ENCODE data around the gene SYNJ2BP. TPM values are rescaled to one million over a fixed set of nuclear protein-coding genes. Genes with fewer than 3 reads are reported as not detected.

SYNJ2BP gene
- total RNA-seq, 1 donor from 2014 or later, result 25.9 TPM

- no peaks in the 10 kb centered on the region for H3K27me3 ChIP-seq
- no peaks in the 10 kb centered on the region for H3K4me1 Mint-ChIP-seq
- no peak overlapping the region for H2AFZ ChIP-seq (replicated peaks)
- H3K36me3 Mint-ChIP-seq, result peaks cover 4% of the 10 kb centered on the region
- no peaks in the 10 kb centered on the region for H4K20me1 ChIP-seq (ENCODE audit: low read depth)
- no peaks in the 10 kb centered on the region for H3K36me3 ChIP-seq
- no peak overlapping the region for H3K4me2 ChIP-seq
- no peak overlapping the region for H3K27ac ChIP-seq
- H3K4me3 Mint-ChIP-seq, result no peak overlapping the region
- no peaks in the 10 kb centered on the region for H3K4me1 ChIP-seq
- H3K9me3 Mint-ChIP-seq, result no peaks in the 10 kb centered on the region
- H3K27me3 Mint-ChIP-seq (ENCODE audit: insufficient read depth, low read depth), result peaks cover 2% of the 10 kb centered on the region
- no peak overlapping the region for H3K9ac ChIP-seq
- DNase-seq (ENCODE audit: low spot score), result no peak
- no peak overlapping the region for H3K4me3 ChIP-seq
- no peaks in the 10 kb centered on the region for H3F3A ChIP-seq (ENCODE audit: low read depth)
- no peaks in the 10 kb centered on the region for H3K9me3 ChIP-seq (ENCODE audit: low read depth)
- H3K79me2 ChIP-seq (ENCODE audit: low read depth), result peaks cover 12% of the 10 kb centered on the region
- no peak overlapping the region for H3K27ac Mint-ChIP-seq
- TF ChIP-seq EZH2 (IDR thresholded peaks at IDR 0.05) (no peak), EZH2phosphoT487 (IDR thresholded peaks at IDR 0.05) (no peak)
- TF ChIP-seq, protein P1, sequence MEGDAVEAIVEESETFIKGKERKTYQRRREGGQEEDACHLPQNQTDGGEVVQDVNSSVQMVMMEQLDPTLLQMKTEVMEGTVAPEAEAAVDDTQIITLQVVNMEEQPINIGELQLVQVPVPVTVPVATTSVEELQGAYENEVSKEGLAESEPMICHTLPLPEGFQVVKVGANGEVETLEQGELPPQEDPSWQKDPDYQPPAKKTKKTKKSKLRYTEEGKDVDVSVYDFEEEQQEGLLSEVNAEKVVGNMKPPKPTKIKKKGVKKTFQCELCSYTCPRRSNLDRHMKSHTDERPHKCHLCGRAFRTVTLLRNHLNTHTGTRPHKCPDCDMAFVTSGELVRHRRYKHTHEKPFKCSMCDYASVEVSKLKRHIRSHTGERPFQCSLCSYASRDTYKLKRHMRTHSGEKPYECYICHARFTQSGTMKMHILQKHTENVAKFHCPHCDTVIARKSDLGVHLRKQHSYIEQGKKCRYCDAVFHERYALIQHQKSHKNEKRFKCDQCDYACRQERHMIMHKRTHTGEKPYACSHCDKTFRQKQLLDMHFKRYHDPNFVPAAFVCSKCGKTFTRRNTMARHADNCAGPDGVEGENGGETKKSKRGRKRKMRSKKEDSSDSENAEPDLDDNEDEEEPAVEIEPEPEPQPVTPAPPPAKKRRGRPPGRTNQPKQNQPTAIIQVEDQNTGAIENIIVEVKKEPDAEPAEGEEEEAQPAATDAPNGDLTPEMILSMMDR (IDR thresholded peaks at IDR 0.05), result no peak
Measured at GRCh38 chr14:70391493-70392391, 25.1 kb downstream of the SYNJ2BP start.

DNA sequence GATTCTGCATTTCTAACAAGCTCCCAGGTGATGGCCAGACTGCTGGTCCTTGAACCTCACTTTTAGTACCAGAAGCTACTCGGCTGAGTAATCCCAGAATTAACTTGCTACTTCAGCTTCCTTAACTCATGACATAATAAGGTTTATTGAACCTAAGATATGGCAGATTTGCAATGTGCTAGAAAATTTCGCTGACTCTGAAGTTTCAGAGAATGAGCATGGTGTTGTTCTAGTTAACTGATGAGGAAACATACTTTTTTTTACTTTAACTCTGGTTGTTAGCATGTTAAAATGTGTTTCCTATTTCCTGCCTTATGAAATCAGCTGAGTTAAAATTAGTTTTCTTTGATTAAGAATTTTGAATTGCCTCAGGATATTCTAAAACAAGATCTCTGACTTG is 34.4 kb downstream of the SYNJ2BP start:
- no peak for TF ChIP-seq EZH2 (IDR thresholded peaks at IDR 0.05)
- TF ChIP-seq EZH2phosphoT487 (IDR thresholded peaks at IDR 0.05), result no peak
- TF ChIP-seq, protein P1 (IDR thresholded peaks at IDR 0.05), result no peak
- H3K4me3 Mint-ChIP-seq, result no peak overlapping the region
- no peaks in the 10 kb centered on the region for H3K4me1 ChIP-seq
- no peak overlapping the region for H2AFZ ChIP-seq (replicated peaks)
- no peak overlapping the region for H3K4me2 ChIP-seq
- no peaks in the 10 kb centered on the region for H3K27me3 Mint-ChIP-seq (ENCODE audit: insufficient read depth, low read depth)
- H3K9ac ChIP-seq, result no peak overlapping the region
- no peaks in the 10 kb centered on the region for H3F3A ChIP-seq (ENCODE audit: low read depth)
- H3K36me3 ChIP-seq, result peaks cover 3% of the 10 kb centered on the region
- H3K27me3 ChIP-seq, result no peaks in the 10 kb centered on the region
- H3K27ac Mint-ChIP-seq, result no peak overlapping the region
- H3K27ac ChIP-seq, result no peak overlapping the region
- no peaks in the 10 kb centered on the region for H4K20me1 ChIP-seq (ENCODE audit: low read depth)
- no peaks in the 10 kb centered on the region for H3K79me2 ChIP-seq (ENCODE audit: low read depth)
- peaks cover 4% of the 10 kb centered on the region for H3K36me3 Mint-ChIP-seq
- H3K9me3 ChIP-seq (ENCODE audit: low read depth), result no peaks in the 10 kb centered on the region
- DNase-seq (ENCODE audit: low spot score), result no peak
- H3K4me3 ChIP-seq, result no peak overlapping the region
- H3K4me1 Mint-ChIP-seq, result no peaks in the 10 kb centered on the region
- no peaks in the 10 kb centered on the region for H3K9me3 Mint-ChIP-seq

DNA sequence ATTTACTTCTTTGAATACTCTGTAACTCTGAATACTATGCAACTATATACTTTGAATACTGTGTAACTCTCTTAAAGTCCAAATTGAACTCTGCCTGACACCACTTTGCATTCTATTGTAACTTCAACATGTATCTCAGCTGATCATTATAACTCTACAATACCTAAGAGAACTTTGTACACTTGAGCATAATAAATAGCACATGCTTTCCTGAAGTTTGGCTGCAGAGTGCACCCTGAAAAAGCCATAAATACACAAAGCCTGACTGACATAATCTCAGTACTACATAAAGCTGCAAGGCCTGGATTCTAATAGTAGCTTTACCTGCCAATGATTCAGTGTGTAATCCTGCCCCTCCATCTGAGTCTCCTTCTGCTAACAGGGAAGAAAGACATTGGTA is 36.1 kb downstream of the SYNJ2BP start:
- no peak overlapping the region for H3K4me2 ChIP-seq
- H3K27me3 Mint-ChIP-seq (ENCODE audit: insufficient read depth, low read depth), result no peaks in the 10 kb centered on the region
- H3K27ac Mint-ChIP-seq, result no peak overlapping the region

More for the DNA sequence above, 36.1 kb downstream of the SYNJ2BP start:
- Histone ChIP-seq H3K36me3 (peaks cover 3% of the 10 kb centered on the region), H3K9me3 (ENCODE audit: low read depth) (no peaks in the 10 kb centered on the region), H3K27me3 (no peaks in the 10 kb centered on the region), H3F3A (ENCODE audit: low read depth) (no peaks in the 10 kb centered on the region), H3K27ac (no peak overlapping the region), H3K4me3 (no peak overlapping the region), H3K79me2 (ENCODE audit: low read depth) (no peaks in the 10 kb centered on the region), H4K20me1 (ENCODE audit: low read depth) (no peaks in the 10 kb centered on the region), H3K9ac (no peak overlapping the region), H3K4me1 (no peaks in the 10 kb centered on the region), H2AFZ (replicated peaks) (no peak overlapping the region)
- H3K4me1 Mint-ChIP-seq, result no peaks in the 10 kb centered on the region
- H3K36me3 Mint-ChIP-seq, result peaks cover 2% of the 10 kb centered on the region
- no peak overlapping the region for H3K4me3 Mint-ChIP-seq
- TF ChIP-seq EZH2 (IDR thresholded peaks at IDR 0.05) (no peak), EZH2phosphoT487 (IDR thresholded peaks at IDR 0.05) (no peak)
- TF ChIP-seq, protein P1 (IDR thresholded peaks at IDR 0.05), result no peak
- no peak for DNase-seq (ENCODE audit: low spot score)
- no peaks in the 10 kb centered on the region for H3K9me3 Mint-ChIP-seq
